Caco-2 (cell line): ENCODE measurements around the gene SMIM3. TPM values are rescaled to one million over a fixed set of nuclear protein-coding genes. Genes with fewer than 3 reads are reported as not detected.

Source experiments
- Bru-seq: library from RNA; stranded (reverse); fragments of 400-500 nt; gene quantifications from one replicate; lab custom pipeline; 2021; lab: Mats Ljungman, UMichigan
- BruChase-seq, 2 experiments: library from RNA; stranded (reverse); fragments of 400-500 nt; gene quantifications; one replicate each; lab custom pipeline; 2021; lab: Mats Ljungman, UMichigan
- BruUV-seq: library from RNA; stranded (reverse); fragments of 400-500 nt; replicated peaks from 2 replicates; lab custom pipeline; 2021; lab: Mats Ljungman, UMichigan
- CTCF ChIA-PET: fragments of 300-600 bp; sonication (Branson Sonifier 250); formaldehyde crosslinking; loops from one replicate; lab custom pipeline; 2022; ENCODE audit warnings: antibody characterized with exemption; lab: Charles Lee
- POLR2A ChIA-PET: fragments of 300-600 bp; sonication (Branson Sonifier 250); formaldehyde crosslinking; loops from one replicate; lab custom pipeline; 2022; ENCODE audit warnings: antibody characterized with exemption; lab: Charles Lee
- DNase-seq, 2 experiments: peaks; one replicate each; pipeline versions ENCODE4 v3.0.0 to v3.0.0-alpha.2; 2020 to 2022
- H3K27me3 ChIP-seq: replicated peaks from 2 replicates; pipeline ENCODE4 v1.6.0; 2011; ENCODE audit warnings: low read length; ENCODE audit not compliant: control insufficient read depth, insufficient read depth
- H3K36me3 ChIP-seq: 2 replicates; pipeline ENCODE4 v1.5.1; 2011; ENCODE audit warnings: low read length; ENCODE audit not compliant: control insufficient read depth, insufficient read depth
- H3K4me1 ChIP-seq: fragments of 250-450 bp; sonication (Bioruptor Pico); 2 replicates; pipeline ENCODE4 v1.5.1; 2020; ENCODE audit warnings: mild to moderate bottlenecking
- H3K4me3 ChIP-seq: 2 replicates; pipeline ENCODE4 v1.5.1; 2011; ENCODE audit warnings: low read depth, mild to moderate bottlenecking, control low read depth, low read length
- H3K9me3 ChIP-seq: fragments of 250-450 bp; sonication (Bioruptor Pico); 2 replicates; pipeline ENCODE4 v1.5.1; 2020; ENCODE audit warnings: mild to moderate bottlenecking, moderate library complexity
- H3K27ac Mint-ChIP-seq: one replicate; pipeline ENCODE4 v1.8.0; 2022; ENCODE audit warnings: mixed read lengths; ENCODE audit not compliant: unreplicated experiment
- H3K27me3 Mint-ChIP-seq: one replicate; pipeline ENCODE4 v1.8.0; 2022; ENCODE audit warnings: mixed read lengths; ENCODE audit not compliant: insufficient read depth, unreplicated experiment
- H3K36me3 Mint-ChIP-seq: one replicate; pipeline ENCODE4 v1.8.0; 2022; ENCODE audit warnings: mild to moderate bottlenecking, mixed read lengths; ENCODE audit not compliant: insufficient read depth, unreplicated experiment
- H3K4me1 Mint-ChIP-seq: one replicate; pipeline ENCODE4 v1.8.0; 2022; ENCODE audit warnings: low read depth, mixed read lengths; ENCODE audit not compliant: unreplicated experiment
- H3K4me3 Mint-ChIP-seq: one replicate; pipeline ENCODE4 v1.8.0; 2022; ENCODE audit warnings: mild to moderate bottlenecking, moderate library complexity, mixed read lengths; ENCODE audit not compliant: unreplicated experiment
- H3K9me3 Mint-ChIP-seq: one replicate; pipeline ENCODE4 v1.8.0; 2022; ENCODE audit warnings: mixed read lengths; ENCODE audit not compliant: unreplicated experiment
- intact Hi-C: fragments of 100-400 bp; cut with micrococcal nuclease; formaldehyde crosslinking; loops from one replicate; pipeline ENCODE4 v1.10.0; 2022; ENCODE audit not compliant: unreplicated experiment
- long read RNA-seq: library from polyadenylated mRNA; stranded (forward); transcript quantifications from one replicate; pipeline ENCODE4 v2.0.0, GENCODE V29; 2022
- total RNA-seq: library from RNA; stranded (reverse); gene quantifications from 2 replicates; pipeline ENCODE4 v1.2.3, GENCODE V29; 2022
- TF ChIP-seq, protein P1 (sequence below), 2 experiments: fragments of 200-600 bp in 1 of 2; IDR thresholded peaks; 1 replicate in 1 of 2; 2 replicates in 1 of 2; pipeline versions ENCODE4 v1.5.1 to v1.8.0; 2011 to 2022; ENCODE audit warnings: antibody characterized with exemption in 1 of 2, control low read depth in 1 of 2, inconsistent platforms in 1 of 2, low read depth in 1 of 2, low read length in 1 of 2, mild to moderate bottlenecking in 1 of 2, moderate library complexity in 1 of 2; ENCODE audit not compliant: insufficient read depth in 1 of 2, severe bottlenecking in 1 of 2, unreplicated experiment in 1 of 2

SMIM3 gene, protein sequence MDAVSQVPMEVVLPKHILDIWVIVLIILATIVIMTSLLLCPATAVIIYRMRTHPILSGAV
- total RNA-seq = 19.2 and 19.4 TPM in 2 replicates
- percentile 74 among the genes with signal in this experiment for Bru-seq, nascent RNA
- BruChase-seq, experiment 1, labeled RNA remaining after a 2-hour chase = percentile 71 among the genes with signal in this experiment
- BruChase-seq, experiment 2, labeled RNA remaining after a 6-hour chase = percentile 64 among the genes with signal in this experiment
- long read RNA-seq, transcript SMIM3-201 (2 exons, 2,332 nt) = major isoform, 37 of 40 reads
- long read RNA-seq, partial matches to known transcripts = 2 of 40 reads
- long read RNA-seq, other reads (novel, unspliced or antisense) = 1 of 40 reads

DNA sequence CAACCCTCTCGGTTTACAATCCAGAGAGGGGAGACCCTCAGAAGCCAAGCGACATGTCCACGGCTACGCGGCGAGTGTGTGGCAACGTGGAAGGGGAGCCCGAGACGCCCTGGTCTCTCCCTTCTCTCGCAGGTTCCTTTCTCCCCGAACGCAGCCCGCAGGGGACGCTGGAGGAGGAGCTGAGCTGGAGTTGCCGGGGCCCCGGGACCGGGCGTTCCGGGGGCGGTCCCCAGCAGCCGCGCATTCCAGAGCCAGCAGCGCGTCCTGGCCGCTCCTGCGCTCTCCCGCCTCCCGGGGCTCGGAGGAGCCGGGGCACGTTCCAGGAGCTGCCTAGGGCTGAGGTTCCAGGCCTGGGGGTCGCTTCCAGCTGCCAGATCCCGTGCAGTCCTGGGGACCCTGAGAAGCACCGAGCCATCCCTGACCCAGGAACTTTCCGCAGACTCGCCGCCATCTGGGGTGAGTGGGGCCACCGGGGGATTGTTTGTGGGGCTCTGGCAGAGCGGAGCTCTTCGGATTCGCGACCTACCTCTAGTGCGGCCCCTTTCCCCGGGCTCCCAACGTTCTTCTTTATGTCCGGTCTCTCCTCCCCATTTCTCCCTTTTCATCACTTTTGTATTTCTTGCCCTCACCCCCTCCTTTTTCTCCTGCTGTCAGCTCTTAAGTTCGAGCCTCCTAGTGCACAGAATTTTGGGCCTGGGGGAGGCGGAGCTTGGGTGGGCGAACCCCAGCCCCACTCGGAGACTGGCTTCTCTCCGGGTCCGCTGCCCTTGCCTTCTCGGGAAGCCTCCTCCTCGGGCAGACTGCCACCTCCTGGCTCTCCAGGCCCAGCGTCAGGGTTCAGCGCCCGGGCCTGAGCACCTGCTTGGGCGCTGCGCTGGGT, at the start of gene SMIM3:
TSS of gene SMIM3 (plus strand) at position 241 of the 880 bp plus-strand sequence. CDS start 16,684 bp downstream, outside the sequence.
- POLR2A ChIA-PET = interaction anchor here (0.8 to 1.8 kb wide), 3 partner anchors 20 to 78 kb away, joined by 3 to 18 read pairs (median 7); partner anchors contain the start of genes DCTN4 and RBM22
- intact Hi-C loops = loop anchor here (1.0 to 5.0 kb wide), 4 partner anchors 20 to 306 kb away; no protein-coding TSS in a partner anchor

DNA sequence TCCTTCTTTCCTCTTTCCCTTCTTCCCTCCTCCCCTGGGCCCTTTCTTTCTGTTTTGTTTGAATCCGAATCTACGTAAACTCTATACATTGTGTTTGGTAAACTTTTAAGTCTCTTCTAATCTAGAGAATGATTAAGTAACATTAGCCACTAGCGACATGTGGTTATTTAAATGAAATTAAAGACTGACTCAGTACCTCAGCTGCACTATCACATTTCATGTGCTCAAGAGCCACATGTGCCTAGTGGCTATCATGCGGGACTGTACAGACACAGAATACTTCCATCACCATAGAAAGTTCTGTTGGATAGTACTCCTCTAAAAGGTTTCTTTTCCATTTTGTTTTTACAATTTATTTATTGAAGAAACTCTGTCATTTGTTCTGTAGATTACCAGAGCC, 48.7 kb upstream of the SMIM3 start:
- Histone ChIP-seq H3K4me3 (no peak overlapping the region), H3K27me3 (no peaks in the 10 kb centered on the region), H3K4me1 (no peaks in the 10 kb centered on the region), H3K36me3 (peaks cover 1% of the 10 kb centered on the region), H3K9me3 (no peaks in the 10 kb centered on the region)
- peaks cover 54% of the 10 kb centered on the region for H3K36me3 Mint-ChIP-seq
- no peak for DNase-seq
- ChIA-PET CTCF (no interaction called here), POLR2A (no interaction called here)
- intact Hi-C loops = no loop called here
- TF ChIP-seq, protein P1, sequence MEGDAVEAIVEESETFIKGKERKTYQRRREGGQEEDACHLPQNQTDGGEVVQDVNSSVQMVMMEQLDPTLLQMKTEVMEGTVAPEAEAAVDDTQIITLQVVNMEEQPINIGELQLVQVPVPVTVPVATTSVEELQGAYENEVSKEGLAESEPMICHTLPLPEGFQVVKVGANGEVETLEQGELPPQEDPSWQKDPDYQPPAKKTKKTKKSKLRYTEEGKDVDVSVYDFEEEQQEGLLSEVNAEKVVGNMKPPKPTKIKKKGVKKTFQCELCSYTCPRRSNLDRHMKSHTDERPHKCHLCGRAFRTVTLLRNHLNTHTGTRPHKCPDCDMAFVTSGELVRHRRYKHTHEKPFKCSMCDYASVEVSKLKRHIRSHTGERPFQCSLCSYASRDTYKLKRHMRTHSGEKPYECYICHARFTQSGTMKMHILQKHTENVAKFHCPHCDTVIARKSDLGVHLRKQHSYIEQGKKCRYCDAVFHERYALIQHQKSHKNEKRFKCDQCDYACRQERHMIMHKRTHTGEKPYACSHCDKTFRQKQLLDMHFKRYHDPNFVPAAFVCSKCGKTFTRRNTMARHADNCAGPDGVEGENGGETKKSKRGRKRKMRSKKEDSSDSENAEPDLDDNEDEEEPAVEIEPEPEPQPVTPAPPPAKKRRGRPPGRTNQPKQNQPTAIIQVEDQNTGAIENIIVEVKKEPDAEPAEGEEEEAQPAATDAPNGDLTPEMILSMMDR (IDR thresholded peaks at IDR 0.05; ENCODE audit: insufficient read depth in 1 of 2, low read depth in 1 of 2, low read length in 1 of 2, severe bottlenecking in 1 of 2, unreplicated experiment in 1 of 2) = no peak
- H3K27ac Mint-ChIP-seq = no peak overlapping the region
- H3K27me3 Mint-ChIP-seq = no peaks in the 10 kb centered on the region
- BruUV-seq = no TSS peak
- no peaks in the 10 kb centered on the region for H3K9me3 Mint-ChIP-seq
- H3K4me3 Mint-ChIP-seq = no peak overlapping the region
- H3K4me1 Mint-ChIP-seq = no peaks in the 10 kb centered on the region

More for the DNA sequence above, at the start of gene SMIM3:
- H3K36me3 Mint-ChIP-seq = peaks cover 11% of the 10 kb centered on the region
- Histone ChIP-seq H3K4me3 (peak within 1 kb of the TSS; percentile 75), H3K36me3 (no peaks in the 10 kb centered on the region), H3K27me3 (no peaks in the 10 kb centered on the region), H3K4me1 (peaks cover 34% of the 10 kb centered on the region), H3K9me3 (no peaks in the 10 kb centered on the region)
- peak within 1 kb of the TSS; percentile 91 for H3K4me3 Mint-ChIP-seq
- H3K27ac Mint-ChIP-seq = peak within 1 kb of the TSS; percentile 80
- H3K9me3 Mint-ChIP-seq = no peaks in the 10 kb centered on the region
- TF ChIP-seq, protein P1 (IDR thresholded peaks at IDR 0.05; ENCODE audit: insufficient read depth in 1 of 2, low read depth in 1 of 2, low read length in 1 of 2, severe bottlenecking in 1 of 2, unreplicated experiment in 1 of 2) = peak; percentile 35 to 83
- CTCF ChIA-PET = interaction anchor here (0.6 to 2.4 kb wide), 13 partner anchors 18 to 272 kb away, joined by 3 to 18 read pairs (median 4); partner anchors contain the start of genes DCTN4, IRGM and RBM22
- H3K4me1 Mint-ChIP-seq = peaks cover 32% of the 10 kb centered on the region
- BruUV-seq = TSS peak; percentile 25
- peak; percentile 86 to 89 for DNase-seq
- H3K27me3 Mint-ChIP-seq = no peaks in the 10 kb centered on the region
